SW480 (cell line): ENCODE results near the gene NFIA.

Source experiments
- DNase-seq: peaks from one replicate; pipeline ENCODE4 v3.0.0-alpha.2; 2016; ENCODE audit warnings: low spot score

Gene NFIA

DNA sequence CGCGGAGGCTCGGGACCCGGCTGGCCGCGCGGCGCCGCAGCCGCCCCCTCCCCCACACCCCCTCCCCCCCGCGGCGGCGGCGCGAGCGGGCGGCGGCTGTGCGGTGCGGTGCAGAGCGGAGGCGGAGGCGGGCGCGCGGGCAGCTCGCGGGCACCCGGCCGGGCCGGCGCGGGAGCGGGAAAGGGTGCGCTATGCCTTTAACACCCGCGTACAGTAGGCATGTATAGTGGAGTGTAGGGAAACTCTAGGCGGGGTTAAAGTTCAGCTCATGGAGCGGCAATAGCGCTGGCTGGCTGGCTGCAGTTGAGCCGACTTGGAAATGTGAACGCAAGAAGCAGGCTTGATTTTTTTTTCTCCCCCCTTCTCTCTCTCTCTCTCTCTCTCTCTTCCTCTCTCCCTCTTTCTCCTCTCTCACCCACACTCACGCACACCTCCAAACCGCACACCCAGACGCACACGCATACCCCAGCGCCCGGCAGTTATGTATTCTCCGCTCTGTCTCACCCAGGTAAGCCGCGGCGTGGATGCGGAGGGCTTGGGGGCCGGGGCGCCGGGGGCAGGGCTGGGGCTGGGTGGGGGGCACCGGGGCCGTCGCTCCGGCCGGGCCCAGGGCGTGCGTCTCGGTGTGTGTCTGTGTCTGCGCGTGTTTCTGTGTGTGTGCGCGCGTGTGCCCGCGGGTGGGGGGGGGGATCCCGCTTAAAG, at the start of gene NFIA:
NFIA (plus strand) TSS at position 251 of the 702 bp plus-strand sequence.
- peak; percentile 79 for DNase-seq

DNA sequence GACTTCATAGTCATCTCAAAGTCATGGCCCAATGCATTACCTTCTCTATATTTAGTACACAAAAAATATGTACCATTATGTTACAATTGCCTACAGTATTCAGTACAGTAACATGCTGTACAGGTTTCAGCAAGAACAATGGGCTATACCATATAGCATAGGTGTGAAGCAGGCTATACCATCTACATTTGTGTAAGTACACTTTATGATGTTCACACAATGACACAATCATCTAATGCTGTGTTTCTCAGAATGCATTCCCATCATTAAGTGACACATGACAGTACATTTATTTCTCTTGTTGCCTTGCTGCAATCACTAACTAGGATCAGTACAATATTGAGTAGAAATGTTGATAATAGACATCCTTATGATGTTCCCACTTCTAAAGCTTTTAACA, 46.5 kb upstream of the NFIA start:
- no peak for DNase-seq

DNA sequence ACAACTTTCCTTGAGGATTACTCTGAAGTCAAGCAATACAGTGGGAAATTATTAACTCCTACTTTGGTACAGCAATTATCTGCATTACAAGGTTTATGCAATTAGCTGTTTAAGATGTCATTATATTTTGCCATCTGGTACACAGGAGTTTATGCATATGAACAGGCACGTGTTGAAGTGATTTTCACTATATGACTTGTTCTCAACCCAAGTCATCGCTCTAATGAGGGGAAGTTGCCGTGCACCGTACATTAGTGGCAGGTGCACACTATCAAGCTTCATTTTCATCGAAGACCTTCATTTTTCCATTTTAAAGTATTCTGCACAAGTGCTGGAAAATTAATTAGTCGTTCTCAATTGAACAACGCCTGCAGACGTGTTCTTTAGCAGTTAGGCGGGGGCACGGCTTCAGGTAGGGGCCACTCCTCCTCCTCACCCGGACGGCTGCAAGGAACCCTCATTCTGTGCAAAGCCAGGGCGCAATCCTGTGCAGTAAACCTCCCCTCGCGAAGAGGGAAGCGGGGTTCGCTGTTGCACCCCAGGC, 39.8 kb upstream of the NFIA start:
- no peak for DNase-seq

- no peak for DNase-seq
Observed at GRCh38 chr1:61043010-61043820, 39.1 kb upstream of the NFIA start.

DNA sequence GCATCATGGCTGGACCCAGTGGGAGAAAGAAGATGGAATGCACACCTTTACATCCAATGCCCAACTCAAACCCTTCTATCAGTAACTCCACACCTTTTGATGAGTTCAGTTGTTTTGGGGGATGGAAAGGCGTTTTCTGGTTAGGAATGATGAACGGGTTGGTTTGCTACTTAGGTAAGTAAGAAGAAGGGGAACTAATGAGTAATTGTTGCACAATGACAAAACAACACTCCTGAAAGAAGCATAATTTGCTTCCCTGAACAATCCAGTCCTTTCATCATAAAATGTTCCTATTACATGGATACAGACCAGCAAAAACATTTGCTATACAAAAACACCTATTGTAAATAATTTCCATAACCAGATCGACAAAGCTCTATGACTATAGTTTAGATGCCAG, 35.9 kb upstream of the NFIA start:
- no peak for DNase-seq

GRCh38 chr1:61047061-61047460, 35.3 kb upstream of the NFIA start:
- DNase-seq: no peak

DNA sequence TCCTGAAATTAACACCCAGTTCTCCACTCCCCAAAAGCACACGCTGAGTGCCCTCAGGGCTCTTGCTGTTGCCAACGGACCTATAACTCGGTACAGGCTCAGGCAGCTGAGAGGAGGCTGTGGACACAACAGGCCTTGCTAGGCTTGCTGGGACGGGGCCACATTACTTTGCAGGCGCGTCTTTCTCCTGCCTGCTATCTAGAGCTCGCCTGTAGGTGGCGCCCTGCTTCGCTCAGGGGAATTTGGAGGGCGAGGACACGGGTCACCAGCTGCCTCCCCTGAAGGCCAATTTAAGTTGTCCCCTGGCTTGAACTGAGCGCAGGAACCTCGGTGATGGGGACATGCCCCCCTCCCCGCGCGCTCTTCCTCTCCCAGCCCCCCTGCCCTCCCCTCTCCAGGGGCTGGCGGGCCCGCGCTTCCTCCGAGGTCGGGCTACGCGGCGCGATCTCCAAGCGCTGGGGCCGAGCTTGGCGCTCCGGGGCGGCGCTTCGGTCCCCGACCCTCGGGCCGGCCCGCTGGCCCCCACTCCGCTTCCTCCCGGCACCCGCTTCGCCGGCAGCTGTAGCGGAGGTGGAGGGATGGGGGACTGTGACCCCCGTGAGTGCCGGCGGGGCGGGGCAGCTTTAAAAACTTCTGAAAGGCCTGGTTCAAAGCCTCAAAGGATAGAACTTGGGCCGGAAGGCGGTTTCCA, 32.4 kb upstream of the NFIA start:
- DNase-seq: peak; percentile 79

DNA sequence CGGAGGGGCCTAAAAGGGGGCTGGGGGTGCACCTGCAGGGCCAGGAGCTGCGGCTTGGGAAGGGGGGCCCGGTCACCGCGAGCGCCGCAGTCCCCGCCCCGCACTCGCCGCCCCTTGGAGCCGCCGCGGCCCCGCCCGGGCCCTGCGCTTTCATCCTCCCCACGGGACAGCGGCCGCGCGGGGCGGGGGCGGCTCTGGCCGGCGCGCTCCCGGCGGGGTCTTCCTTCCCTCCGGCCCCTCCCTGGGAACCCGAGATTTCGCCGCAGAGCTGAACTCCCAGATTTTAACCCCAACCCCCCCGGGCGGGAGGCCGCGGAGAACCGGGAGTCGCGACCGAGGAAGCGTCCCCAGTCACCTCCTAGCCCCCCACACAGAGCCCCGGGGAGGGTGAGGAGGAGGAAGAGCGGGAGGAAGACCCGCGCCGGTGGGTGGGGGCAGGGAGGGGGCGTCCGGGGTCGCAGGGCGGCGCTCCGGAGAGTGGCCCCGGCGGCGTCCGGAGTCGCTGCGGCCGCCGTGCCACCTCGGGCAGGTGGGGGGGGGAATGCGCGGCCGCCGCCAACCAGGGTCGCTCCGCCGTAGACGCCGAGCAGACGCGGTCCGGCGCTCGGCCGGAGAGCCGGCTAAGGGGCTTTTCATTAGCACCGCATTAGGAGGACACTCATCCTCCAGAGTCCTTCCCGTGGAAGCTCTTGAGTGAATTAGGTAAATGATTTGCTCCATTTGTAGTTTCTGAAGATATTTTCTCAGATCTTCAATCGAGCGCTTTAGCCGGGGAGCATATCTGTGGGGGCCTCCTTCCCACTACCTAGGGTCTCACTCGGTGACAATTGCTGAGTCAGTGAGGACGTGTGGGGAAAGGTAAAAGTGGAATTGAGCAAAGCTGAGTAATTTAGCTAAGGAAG, 31.6 kb upstream of the NFIA start:
- no peak for DNase-seq

DNA sequence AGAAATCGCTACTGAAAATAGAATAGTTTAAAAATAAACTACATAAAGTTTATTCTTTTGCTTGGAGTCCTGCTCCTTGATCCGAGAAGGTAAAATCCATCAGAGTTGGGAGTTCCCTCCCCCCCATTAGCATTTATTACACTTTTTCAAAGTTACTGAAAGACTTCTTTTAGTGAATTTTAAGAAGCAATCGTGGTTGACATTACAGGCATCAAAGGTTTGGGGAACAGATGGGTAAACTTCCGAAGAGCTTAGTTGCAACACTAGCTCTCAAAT, 31.0 kb upstream of the NFIA start:
- no peak for DNase-seq

DNA sequence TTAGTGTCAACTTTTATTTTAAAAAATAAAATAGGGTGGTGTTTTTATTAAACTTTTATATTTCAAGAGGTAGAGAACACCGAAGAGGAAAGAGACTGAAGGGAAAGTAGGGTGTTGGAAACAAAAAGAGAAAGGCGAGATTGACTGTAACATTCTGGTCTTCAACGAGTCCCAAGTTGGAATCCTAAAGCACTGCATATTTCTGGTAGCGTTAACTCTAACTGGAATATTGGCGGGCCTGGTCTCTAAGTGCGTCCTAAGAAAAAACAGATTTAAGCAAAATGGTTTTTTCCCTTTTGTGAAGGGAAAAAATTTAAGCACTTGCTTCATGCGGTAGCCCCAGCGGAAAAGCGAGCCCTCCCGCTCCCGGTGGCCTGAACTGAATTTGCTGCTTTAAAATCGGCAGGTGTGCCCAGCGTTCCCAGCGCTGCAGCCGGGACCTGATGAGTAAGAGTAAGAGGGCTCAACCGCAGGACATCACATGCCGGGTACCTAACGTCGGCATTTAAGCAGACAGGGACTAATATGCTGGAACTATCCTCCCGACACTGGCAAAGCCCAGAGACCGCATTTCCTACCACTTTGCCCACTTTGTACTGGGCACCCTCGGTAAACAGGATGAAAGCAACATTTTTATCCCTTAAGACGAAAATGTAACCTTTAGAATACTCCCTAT, 30.5 kb upstream of the NFIA start:
- DNase-seq: peak; percentile 70

DNA sequence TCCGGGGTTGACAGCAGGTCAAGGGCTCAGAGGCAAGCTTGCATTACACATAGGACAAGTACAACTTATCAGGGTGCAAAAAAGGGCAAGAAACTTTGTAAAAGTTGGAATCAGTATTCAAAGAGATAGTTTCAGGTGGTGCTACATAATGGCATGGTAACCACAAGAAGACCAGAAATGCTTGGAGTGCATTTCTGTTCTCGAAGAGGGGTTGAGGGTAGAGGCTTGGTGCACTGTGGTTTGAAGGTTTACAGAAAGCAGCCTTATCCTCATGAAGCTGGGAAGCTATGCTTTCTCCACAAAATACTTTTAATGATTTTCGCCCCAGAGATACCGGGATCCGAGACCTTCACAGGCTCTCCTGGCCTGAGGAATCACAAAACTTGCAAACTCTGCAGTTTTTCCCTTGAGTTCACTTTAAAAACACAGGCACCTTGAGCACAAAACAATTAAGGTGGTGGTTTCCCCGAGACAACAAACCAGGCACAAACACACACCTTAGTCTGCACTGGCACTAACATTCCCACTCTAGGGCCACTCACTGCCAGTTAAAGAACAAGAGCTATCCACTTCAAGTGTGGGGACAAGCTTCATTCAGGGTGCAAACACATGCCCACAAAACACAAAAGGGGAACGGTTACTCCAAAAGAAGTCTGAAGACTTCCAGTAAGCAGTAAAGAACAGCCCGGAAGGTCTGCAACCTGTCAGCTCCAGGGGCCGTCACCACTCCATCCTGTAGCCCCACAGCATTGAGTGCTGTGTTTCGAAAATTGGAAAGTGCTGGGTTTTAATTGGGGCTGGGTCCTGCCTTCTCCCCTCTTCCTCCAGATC, 29.8 kb upstream of the NFIA start:
- DNase-seq: no peak

GRCh38 chr1:61053226-61053711, 29.1 kb upstream of the NFIA start:
- DNase-seq: no peak

DNA sequence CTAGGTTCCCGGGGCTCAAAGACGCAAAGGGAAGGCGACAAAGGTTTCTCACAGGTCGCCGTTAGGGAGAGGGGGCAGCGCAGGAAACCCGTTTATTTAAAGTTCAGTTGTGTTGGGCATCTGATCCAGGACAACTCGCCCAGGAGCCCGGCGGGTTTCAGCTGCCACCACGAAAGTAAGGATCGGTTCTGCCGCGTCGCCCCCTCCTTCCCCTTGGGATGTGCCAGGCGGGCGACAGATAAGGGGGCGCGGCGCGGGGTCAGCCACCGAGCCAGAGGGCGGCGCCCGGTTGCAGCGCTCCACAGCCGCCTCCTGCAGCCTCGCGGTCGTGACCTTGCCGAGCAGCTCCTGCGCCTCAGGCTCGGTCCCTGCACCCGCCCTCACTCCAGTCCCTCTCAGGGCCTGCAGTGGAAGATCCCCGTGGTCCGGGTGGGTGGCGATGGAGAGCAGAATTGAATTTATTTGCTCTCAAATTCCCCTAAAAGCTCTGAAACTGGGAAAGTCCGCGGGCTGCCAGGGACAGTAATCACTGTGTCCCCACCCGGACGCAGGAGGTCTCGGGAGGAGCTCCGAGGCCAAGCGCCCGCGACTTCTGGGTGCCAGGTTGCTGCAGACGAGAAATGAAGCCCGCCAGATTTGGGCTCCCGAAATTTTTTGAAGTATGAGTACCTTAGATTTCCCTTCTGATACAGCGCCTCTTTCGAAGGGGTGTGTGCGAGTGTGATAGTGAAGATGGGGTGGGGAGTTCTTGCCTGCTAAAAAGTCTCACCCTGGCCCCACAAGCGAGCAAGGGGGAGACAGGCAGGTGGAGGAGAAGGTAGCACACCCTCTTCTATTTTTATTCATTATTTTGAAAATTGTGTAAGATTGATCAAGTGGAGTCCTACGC, 28.4 kb upstream of the NFIA start:
- no peak for DNase-seq

- DNase-seq: no peak
Observed at GRCh38 chr1:61054601-61054993, 27.8 kb upstream of the NFIA start.

DNA sequence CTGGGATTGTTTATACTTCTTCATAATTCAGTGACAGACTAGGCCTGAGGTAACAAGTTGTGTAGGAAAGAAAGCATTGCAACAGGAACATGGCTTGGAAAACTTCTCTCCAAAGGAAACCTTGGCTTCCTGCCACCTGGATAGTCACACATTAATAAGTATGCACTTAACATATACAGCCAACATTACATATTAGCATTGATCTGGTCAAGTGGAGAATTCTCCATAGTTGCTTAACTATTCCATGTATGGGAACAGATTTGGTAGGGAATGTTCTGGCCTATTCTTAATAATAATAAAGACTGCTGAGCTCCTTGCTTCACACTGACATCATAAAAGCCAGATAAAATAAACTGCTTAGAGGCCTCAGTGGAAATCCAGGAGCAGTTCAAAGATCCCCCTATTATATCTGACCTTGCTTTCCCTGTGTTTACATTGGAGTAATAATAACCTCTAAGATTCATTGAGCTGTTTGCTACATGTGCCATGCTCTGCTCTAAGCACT, 27.2 kb upstream of the NFIA start:
- no peak for DNase-seq

DNA sequence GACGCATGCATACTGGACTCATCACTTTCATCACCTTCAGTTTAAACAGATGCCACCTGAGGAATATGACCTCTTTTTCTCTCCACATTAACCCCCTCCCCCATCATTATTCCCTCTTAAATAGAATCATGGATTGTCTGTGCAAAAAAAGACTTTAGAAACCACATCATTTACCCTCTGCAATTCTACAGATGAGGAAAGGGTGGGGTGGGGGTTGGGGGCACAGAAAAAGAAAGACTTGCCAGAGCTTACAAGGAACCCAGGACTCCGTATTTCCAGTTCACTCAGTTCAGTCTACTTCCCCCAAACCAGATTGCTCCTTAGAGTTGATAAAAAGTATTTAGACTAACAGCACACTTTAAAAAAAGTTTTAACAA, 26.2 kb upstream of the NFIA start:
- no peak for DNase-seq

DNA sequence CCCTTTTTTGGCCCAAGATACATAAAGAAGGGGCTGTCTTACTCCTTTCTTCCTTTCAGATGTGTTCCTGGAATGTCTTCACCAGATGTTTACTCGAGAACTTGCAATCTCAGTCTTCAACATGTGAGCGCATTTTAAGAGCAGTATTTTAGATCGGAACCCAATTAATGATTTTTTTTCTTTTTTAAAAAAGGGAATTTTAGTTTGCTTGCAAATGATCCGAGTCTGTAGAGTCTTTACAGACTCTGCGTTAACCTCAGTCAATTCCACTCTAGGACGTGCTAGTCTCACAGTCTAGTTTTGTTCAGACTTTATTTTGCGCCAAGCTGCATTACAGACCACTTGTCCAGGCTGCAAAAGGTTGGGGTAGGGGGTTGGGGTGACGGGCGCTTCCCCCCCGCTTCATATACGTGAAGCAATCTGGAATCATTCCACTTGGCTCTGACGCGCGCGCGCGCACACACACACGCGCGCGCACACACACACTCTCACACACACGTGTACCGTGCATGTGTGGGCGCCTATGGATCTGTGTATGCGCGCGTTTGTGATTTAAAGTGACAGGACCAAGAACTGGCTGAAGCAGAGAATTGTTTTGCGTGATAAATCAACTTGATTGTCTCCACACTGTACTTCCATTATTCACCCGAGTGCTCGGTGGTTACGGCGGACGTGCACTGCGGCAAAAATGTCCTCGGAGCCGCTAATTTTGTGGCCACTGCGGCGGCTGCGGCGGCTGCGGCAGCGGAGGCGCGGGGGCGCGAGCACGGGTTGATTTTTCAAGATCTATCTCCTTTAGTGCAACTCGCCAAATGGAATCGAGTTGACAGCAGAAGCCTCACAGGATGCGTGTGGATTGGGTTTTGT, 25.6 kb upstream of the NFIA start:
- DNase-seq: peak; percentile 47
